Aorta (tissue), 5 donors: Measurements from ENCODE around the gene LDAH. TPM values are rescaled to one million over a fixed set of nuclear protein-coding genes. Genes with fewer than 3 reads are reported as not detected.

ENCODE experiments used
- ATAC-seq: fragments of 200-7000 bp; cut with Tn5 transposase; one replicate; pipeline ENCODE4 v1.9.1; 2022; ENCODE audit warnings: moderate library complexity; ENCODE audit not compliant: low FRiP score
- DNase-seq, 2 donors: peaks; one replicate each; pipeline ENCODE4 v3.0.0-alpha.2; 2020
- H3K27ac ChIP-seq, 2 donors: one replicate each; pipeline ENCODE4 v1.5.1; 2013; ENCODE audit warnings: low read length in 2 of 2, mild to moderate bottlenecking in 2 of 2, moderate library complexity in 2 of 2, control low read depth in 1 of 2, inconsistent platforms in 1 of 2, low read depth in 1 of 2
- H3K27me3 ChIP-seq, 2 donors: one replicate each; pipeline ENCODE4 v1.6.1; 2013; ENCODE audit warnings: control low read depth in 1 of 2, low read length in 1 of 2, mild to moderate bottlenecking in 1 of 2, moderate library complexity in 1 of 2; ENCODE audit not compliant: insufficient read depth in 2 of 2, control insufficient read depth in 1 of 2
- H3K36me3 ChIP-seq, 2 donors: one replicate each; pipeline ENCODE4 v1.6.1; 2013; ENCODE audit warnings: control low read depth in 1 of 2, low read length in 1 of 2, mild to moderate bottlenecking in 1 of 2; ENCODE audit not compliant: insufficient read depth in 2 of 2, control insufficient read depth in 1 of 2
- H3K4me1 ChIP-seq, 2 donors: one replicate each; pipeline ENCODE4 v1.6.1; 2013; ENCODE audit warnings: low read length in 2 of 2, control low read depth in 1 of 2, mild to moderate bottlenecking in 1 of 2, moderate library complexity in 1 of 2; ENCODE audit not compliant: insufficient read depth in 2 of 2, control insufficient read depth in 1 of 2
- H3K4me3 ChIP-seq, 2 donors: one replicate each; pipeline ENCODE4 v1.5.1; 2013; ENCODE audit warnings: low read length in 2 of 2, control low read depth in 1 of 2, mild to moderate bottlenecking in 1 of 2
- H3K9me3 ChIP-seq: one replicate; pipeline ENCODE4 v1.6.1; 2013; ENCODE audit warnings: mild to moderate bottlenecking, low read length; ENCODE audit not compliant: control insufficient read depth
- WGBS, 2 donors: extraction: QIAGEN DNeasy Blood & Tissue Kit; methylation state at CpG; one replicate each; pipeline ENCODE4 v1.1.7; 2013; 5-methylcytosine and 5-hydroxymethylcytosine counted together
- intact Hi-C, 2 donors: fragments of 100-400 bp; cut with DNase I; formaldehyde crosslinking; loops; one replicate each; pipeline versions ENCODE4 v1.14.2 to v1.15.0; 2022
- long read RNA-seq, 2 donors: library from polyadenylated mRNA; unstranded; transcript quantifications; one replicate each; pipeline ENCODE4 v2.0.0, GENCODE V29; 2020 to 2021
- polyA plus RNA-seq, 2 donors: library from polyadenylated mRNA; stranded (reverse); fragments of 200-250 nt; gene quantifications; one replicate each; pipeline ENCODE4 v1.2.3, GENCODE V29; 2013
- total RNA-seq, 2 donors: library from RNA; stranded (reverse); fragmentation: NEBNext Ultra II Directional; extraction: Animal tissue kit (Norgen Biotek cat#: 25700); gene quantifications; one replicate each; pipeline ENCODE4 v1.2.1, GENCODE V29; 2021
- donor health status: healthy with polysubstance abuse.
- donor health status: Bipolar disorder and iron deficiency.
- donor health status: DM: no; HTN: no; CAD: no.
- donor health status: DM: no; HTN: no; CAD: no.
- donor health status: DM: yes; HTN: yes; CAD: no.

The LDAH gene
- 10 to 100 TPM; 13.0 to 18.3 TPM for total RNA-seq
- polyA plus RNA-seq = 1 to 10 TPM; 6.5 to 7.5 TPM
- long read RNA-seq, donor 1, transcript LDAH-201 (7 exons, 2,907 nt) = major isoform, 5 of 22 reads
- long read RNA-seq, donor 1, partial matches to known transcripts = 4 of 22 reads
- long read RNA-seq, donor 1, other reads (novel, unspliced or antisense) = 9 of 22 reads
- long read RNA-seq, donor 2, partial matches to known transcripts = 1 of 18 reads
- long read RNA-seq, donor 2, other reads (novel, unspliced or antisense) = 14 of 18 reads

DNA sequence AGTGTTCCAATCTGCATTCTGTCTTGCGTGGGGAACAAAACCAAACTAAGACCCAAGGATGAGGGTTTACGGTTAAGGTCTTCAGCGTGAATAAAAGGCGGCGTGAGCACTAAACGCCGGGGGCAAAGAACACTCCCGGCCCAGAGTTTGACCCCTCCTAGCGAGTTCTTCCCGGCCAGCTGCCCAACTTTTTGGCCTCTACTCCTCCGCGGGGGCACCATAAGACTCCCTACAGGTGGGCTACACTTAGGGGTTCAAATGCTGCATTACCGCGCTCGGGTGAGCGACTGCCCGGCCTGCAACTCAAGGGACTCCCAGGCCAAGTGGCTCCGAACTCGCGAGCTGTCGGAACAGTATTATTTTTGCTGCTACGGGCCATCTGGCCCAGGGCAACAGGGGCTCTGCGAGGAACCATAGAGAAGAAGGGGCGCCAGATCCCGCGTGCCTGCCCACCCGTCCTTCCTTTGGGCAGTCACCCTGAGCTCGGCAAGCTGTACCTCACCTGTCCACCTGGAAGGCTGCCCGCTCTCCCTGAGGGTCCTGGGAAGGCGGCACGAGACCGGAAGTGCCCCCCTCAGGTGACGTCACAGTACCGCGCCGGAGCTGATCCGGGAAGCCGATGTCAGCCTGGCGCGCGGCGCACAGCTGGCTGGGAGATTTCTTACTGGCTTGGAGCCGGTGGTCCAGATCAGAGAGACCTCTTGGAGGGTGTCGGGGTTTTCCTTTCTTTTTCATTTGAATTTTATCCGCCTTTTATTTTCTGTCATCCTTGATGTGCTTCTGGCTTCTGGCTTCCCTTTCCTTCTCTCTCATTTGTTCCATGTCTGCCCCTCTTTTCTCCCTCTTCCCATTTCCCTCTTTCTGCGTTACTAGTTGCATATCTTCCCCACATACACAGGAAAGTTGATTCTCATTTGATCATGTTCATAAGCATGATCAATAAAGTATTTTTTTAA is at the start of gene LDAH:
Gene LDAH (minus strand): TSS at position 567 of the 956 bp plus-strand sequence. CDS start 21,638 bp downstream, outside the sequence.
- ATAC-seq = peak; percentile 97
- Histone ChIP-seq H3K4me1 (peaks cover 0 to 2% of the 10 kb centered on the region in 2 donors), H3K9me3 (no peaks in the 10 kb centered on the region), H3K4me3 (peak within 1 kb of the TSS; percentile 50 to 65), H3K36me3 (no peaks in the 10 kb centered on the region), H3K27me3 (no peaks in the 10 kb centered on the region), H3K27ac (peak within 1 kb of the TSS; percentile 10 to 82)
- intact Hi-C loops = loop anchor here in 1 of 2 donors (5.0 to 10.0 kb wide), 3 partner anchors 36 to 146 kb away; no protein-coding TSS in a partner anchor
- WGBS, 2 donors = 1% methylated on average over 46 of the region's 46 CpGs
- DNase-seq = peak; percentile 93 to 98

DNA sequence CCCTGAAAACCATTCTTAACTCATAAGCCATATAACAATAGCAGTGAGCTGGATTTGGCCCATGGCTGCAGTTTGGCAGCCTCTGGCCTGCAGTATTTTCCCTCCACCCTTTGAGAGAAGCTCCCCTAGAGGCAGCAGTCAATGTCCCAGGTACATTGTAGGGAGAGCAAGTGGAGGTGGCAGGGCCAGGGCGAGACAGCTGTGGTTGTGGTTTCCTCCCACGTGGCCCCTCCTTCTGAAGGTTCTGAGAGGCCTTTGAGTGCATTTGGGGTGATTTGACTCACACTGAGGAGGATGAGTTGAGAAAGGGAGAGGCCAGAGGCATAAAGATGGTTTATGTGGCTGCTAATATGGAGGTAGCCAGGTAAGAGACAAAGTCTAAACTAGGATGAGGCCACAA is 45.5 kb upstream of the LDAH start:
- 50 to 54% methylated on average over 2 of the region's 2 CpGs for WGBS, 2 donors
- Histone ChIP-seq H3K9me3 (no peaks in the 10 kb centered on the region), H3K4me3 (no peak overlapping the region), H3K27ac (no peak overlapping the region), H3K4me1 (no peaks in the 10 kb centered on the region), H3K27me3 (no peaks in the 10 kb centered on the region), H3K36me3 (no peaks in the 10 kb centered on the region)
- ATAC-seq (no peak), DNase-seq (no peak)
- intact Hi-C loops = no loop called here

DNA sequence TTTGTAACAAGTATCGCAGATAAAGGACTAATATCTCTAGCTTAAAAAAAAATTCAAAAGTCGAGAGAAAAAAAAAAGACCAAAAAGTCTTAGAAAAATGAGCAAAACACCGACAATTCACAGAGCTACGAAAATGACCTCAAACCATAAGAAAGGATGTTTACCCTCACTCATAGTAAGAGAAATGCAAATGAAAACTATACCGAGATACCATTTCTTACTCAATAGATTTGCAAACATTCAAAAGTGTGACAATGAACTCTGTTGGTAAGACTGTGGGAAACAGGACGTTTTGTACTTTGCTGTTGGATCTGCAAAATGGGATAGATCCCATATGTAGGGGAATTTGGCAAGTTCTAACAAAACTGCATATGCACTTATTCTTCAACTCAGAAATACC is 39.9 kb upstream of the LDAH start:
- Histone ChIP-seq H3K4me1 (no peaks in the 10 kb centered on the region), H3K27me3 (no peaks in the 10 kb centered on the region), H3K36me3 (no peaks in the 10 kb centered on the region), H3K27ac (no peak overlapping the region), H3K4me3 (no peak overlapping the region), H3K9me3 (no peaks in the 10 kb centered on the region)
- intact Hi-C loops = no loop called here
- DNase-seq = no peak
- ATAC-seq = no peak
- 67 to 74% methylated on average over 6 of the region's 6 CpGs for WGBS, 2 donors

DNA sequence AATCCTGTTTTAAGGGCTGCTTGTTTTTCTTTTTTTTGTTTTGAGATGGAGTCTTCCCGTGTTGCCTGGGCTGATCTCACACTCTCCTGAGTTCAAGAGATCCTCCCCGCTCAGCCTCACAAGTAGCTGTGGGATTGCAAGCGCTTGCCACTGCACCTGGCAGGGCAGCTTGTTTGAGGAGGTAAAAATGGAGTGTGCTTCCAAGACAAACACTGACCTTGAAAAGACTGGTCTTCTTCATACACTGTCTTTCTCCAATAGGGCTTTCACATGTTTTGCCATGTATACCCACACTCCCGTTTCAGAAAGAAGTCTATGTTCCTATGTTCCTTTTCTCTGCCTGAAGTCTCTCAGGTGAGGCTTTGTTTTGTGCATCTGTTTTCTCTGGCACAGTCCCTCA is 32.6 kb upstream of the LDAH start:
- Histone ChIP-seq H3K36me3 (no peaks in the 10 kb centered on the region), H3K4me1 (no peaks in the 10 kb centered on the region), H3K4me3 (no peak overlapping the region), H3K27me3 (no peaks in the 10 kb centered on the region), H3K27ac (no peak overlapping the region), H3K9me3 (no peaks in the 10 kb centered on the region)
- 83 to 84% methylated on average over 4 of the region's 4 CpGs for WGBS, 2 donors
- intact Hi-C loops = no loop called here
- ATAC-seq = no peak
- no peak for DNase-seq

DNA sequence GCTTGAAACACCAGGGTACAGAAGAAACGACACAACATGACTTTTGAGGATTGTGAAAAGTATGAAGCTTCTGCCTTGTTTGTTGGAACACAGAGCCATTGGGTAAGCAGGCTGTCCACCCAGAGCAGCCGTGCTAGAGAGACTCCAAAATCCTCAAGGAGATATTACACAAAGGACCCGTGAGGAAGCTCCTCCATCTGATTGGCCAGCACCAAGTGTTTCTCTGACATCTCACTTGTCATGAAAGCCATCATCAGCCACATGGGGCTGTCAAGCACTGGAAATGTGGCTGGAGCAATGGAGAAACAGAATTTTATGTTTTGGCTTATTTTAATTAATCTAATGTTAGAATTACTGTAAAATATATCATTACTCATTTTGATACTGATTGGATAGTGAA is 29.8 kb upstream of the LDAH start:
- ATAC-seq (no peak), DNase-seq (no peak)
- 70% methylated on average over 3 of the region's 3 CpGs for WGBS, 2 donors
- Histone ChIP-seq H3K4me1 (no peaks in the 10 kb centered on the region), H3K9me3 (no peaks in the 10 kb centered on the region), H3K27ac (no peak overlapping the region), H3K27me3 (no peaks in the 10 kb centered on the region), H3K36me3 (no peaks in the 10 kb centered on the region), H3K4me3 (no peak overlapping the region)
- intact Hi-C loops = no loop called here

DNA sequence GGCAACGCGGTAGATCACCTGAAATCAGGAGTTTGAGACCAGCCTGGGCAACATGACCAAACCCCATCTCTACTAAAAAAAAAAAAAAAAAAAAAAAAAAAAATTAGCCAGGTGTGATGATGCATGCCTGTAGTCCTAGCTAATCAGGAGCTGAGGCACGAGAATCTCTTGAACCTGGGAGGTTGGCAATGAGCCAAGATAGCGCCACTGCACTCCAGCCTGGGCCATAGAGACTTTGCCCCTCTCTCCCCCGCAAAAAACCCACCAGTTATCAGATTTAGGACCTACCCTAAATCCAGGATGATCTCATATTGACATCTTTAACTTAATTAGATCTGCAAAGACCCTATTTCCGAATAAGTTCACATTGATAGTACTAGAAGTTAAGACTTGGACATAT is 29.2 kb upstream of the LDAH start:
- Histone ChIP-seq H3K27ac (no peak overlapping the region), H3K27me3 (no peaks in the 10 kb centered on the region), H3K4me1 (no peaks in the 10 kb centered on the region), H3K36me3 (no peaks in the 10 kb centered on the region), H3K9me3 (no peaks in the 10 kb centered on the region), H3K4me3 (no peak overlapping the region)
- intact Hi-C loops = no loop called here
- whole genome bisulfite sequencing, 2 donors = 77 to 80% methylated on average over 6 of the region's 6 CpGs
- DNase-seq (no peak), ATAC-seq (no peak)

DNA sequence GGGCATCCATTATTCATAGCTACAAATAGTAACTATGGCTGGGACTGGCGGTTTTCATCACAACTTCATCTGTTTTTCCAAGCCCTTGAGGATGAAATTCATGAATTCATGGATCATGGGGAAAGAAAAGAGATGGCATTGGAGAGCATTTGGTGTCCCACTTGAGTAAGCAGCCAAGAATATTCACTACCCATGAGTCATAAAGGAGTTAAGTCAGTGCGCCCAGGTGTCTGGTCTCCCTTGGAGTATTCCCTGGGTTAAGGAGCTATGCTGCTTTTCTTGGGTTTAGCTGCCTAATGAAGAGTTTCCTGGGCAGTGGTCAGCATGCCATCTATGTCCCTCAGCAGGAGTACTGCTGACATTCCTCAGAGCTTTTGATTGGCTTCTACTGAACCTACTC is 21.3 kb upstream of the LDAH start:
- Histone ChIP-seq H3K27me3 (no peaks in the 10 kb centered on the region), H3K4me3 (no peak overlapping the region), H3K4me1 (no peaks in the 10 kb centered on the region), H3K36me3 (no peaks in the 10 kb centered on the region), H3K27ac (no peak overlapping the region), H3K9me3 (no peaks in the 10 kb centered on the region)
- 83 to 84% methylated on average over 2 of the region's 2 CpGs for WGBS, 2 donors
- DNase-seq (no peak), ATAC-seq (no peak)
- intact Hi-C loops = no loop called here

DNA sequence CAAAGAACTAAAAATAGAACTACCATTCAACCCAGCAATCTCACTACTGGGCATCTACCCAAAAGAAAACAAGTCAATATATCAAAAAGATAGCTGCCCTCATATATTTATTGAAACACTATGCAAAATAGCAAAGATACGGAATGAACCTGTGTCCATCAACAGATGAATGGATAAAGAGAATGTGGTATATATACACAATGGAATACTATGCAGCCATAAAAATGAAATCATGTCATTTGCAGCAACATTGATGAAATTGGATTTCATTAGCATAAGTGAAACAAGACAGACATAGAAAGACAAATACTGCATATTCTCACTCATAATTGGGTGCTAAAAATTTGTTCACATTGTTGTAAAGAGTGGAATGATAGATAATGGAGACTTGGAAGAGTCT is 16.2 kb upstream of the LDAH start:
- H3K27me3 ChIP-seq = no peaks in the 10 kb centered on the region
- DNase-seq = no peak
- H3K36me3 ChIP-seq = no peaks in the 10 kb centered on the region
- no peak overlapping the region for H3K4me3 ChIP-seq
- H3K9me3 ChIP-seq = no peaks in the 10 kb centered on the region
- intact Hi-C loops = no loop called here
- H3K4me1 ChIP-seq = no peaks in the 10 kb centered on the region
- 28 to 30% methylated on average over 1 of the region's 1 CpG for WGBS, 2 donors
- H3K27ac ChIP-seq = no peak overlapping the region
- ATAC-seq = no peak
